Thyroid gland (tissue), 4 donors: ENCODE results near the gene NANOS3. TPM values are rescaled to one million over a fixed set of nuclear protein-coding genes. Genes with fewer than 3 reads are reported as not detected.
"Not testable (repeated sequence)": the region's sequence is repeated elsewhere in the genome, so short reads cannot be mapped to it uniquely, and the experiment has no call there.

ENCODE experiments used
- DNase-seq, 2 donors: peaks; one replicate each; pipeline ENCODE4 v3.0.0-alpha.2; 2019
- H3K27ac ChIP-seq, 3 donors: fragments of 200-600 bp; sonication (generic); 1 replicate in 2 of 3; 2 replicates in 1 of 3; pipeline ENCODE4 v1.5.1; 2016 to 2019; ENCODE audit warnings: mild to moderate bottlenecking in 1 of 3, moderate library complexity in 1 of 3
- H3K27me3 ChIP-seq: fragments of 200-600 bp; sonication (generic); one replicate; pipeline ENCODE4 v1.5.1; 2019
- H3K36me3 ChIP-seq, 2 donors: fragments of 200-600 bp; sonication (generic); one replicate each; pipeline ENCODE4 v1.5.1; 2016 to 2019
- H3K4me1 ChIP-seq, 2 donors: fragments of 200-600 bp; sonication (generic); one replicate each; pipeline ENCODE4 v1.5.1; 2017 to 2019
- H3K4me3 ChIP-seq, 3 donors: fragments of 200-600 bp; sonication (generic); replicated peaks in 1 of 3; 1 replicate in 2 of 3; 2 replicates in 1 of 3; pipeline ENCODE4 v1.5.1; 2016; ENCODE audit warnings: mild to moderate bottlenecking in 1 of 3
- H3K9me3 ChIP-seq: fragments of 200-600 bp; sonication (generic); one replicate; pipeline ENCODE4 v1.5.1; 2017
- POLR2A ChIP-seq, 2 donors: fragments of 450-650 bp; IDR thresholded peaks; one replicate each; pipeline ENCODE4 v1.6.1; 2017; ENCODE audit warnings: antibody characterized with exemption in 2 of 2, mild to moderate bottlenecking in 2 of 2, moderate library complexity in 1 of 2
- whole genome bisulfite sequencing, 2 donors: methylation state at CpG; one replicate each; pipeline ENCODE4 v1.1.5; 2017; 5-methylcytosine and 5-hydroxymethylcytosine counted together
- intact Hi-C: fragments of 100-400 bp; cut with DNase I; formaldehyde crosslinking; loops from one replicate; pipeline ENCODE4 v1.15.1; 2023
- total RNA-seq, 4 donors: library from RNA; depleted of rRNA; stranded (reverse); fragments of >200 nt; gene quantifications; one replicate each; pipeline ENCODE4 v1.2.3, GENCODE V29; 2016
- TF ChIP-seq, protein P1 (sequence below), 6 experiments: fragments of 200-600 bp in 3 of 6; fragments of 450-650 bp in 3 of 6; sonication (generic) in 3 of 6; IDR thresholded peaks; one replicate each; pipeline ENCODE4 v1.5.1; 2016 to 2019; ENCODE audit warnings: antibody characterized with exemption in 6 of 6, mild to moderate bottlenecking in 2 of 6, inconsistent platforms in 1 of 6, moderate library complexity in 1 of 6

The NANOS3 gene
- total RNA-seq, 4 donors from 2014 or later: not detected

DNA sequence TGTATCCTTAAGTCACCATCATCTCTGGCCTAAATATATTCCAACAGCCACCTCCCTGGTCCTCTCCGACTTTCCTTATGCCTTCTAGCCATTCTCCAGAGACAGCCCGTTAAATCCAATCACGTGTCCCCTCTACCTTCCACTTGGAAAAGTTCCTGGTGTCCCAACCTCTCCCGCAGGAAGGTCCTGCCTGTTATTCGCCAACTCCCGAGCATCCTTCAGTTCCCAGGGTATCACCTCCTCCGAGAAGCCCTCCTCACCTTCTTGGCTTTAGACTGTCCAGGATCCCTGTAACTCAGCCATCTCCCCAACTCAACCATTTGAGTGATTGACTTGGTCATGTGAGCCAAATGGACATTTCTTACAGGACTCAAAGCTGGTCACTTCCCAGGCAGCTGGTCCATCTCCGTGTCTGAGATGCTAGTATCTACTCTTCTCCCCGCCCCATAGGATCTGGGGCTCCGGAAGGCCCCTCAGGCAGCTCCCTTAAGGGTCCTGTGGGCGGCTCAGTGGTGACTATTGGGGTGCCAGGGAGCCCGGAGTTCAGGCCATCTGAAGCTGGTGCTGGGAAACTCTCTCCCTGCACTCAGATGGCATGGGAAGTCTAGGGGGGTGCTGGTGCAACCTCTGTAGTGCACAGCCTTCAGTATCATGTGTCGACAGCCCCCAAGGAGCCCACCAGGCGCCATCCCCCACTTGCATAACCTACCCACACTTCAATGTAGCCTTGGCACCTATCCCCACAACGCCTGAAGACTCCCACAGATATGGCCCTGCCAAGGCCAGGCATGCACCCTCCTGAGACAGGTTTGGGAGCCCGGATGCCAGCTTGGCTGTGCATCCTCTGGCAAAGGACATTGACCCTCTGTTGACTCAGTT is 27.9 kb upstream of the NANOS3 start:
- no peak for DNase-seq
- peaks cover 32 to 53% of the 10 kb centered on the region in 2 donors for H3K4me1 ChIP-seq
- H3K4me3 ChIP-seq: no peak overlapping the region
- no peaks in the 10 kb centered on the region for H3K9me3 ChIP-seq
- TF ChIP-seq POLR2A (IDR thresholded peaks at IDR 0.05): no peak
- TF ChIP-seq, protein P1, sequence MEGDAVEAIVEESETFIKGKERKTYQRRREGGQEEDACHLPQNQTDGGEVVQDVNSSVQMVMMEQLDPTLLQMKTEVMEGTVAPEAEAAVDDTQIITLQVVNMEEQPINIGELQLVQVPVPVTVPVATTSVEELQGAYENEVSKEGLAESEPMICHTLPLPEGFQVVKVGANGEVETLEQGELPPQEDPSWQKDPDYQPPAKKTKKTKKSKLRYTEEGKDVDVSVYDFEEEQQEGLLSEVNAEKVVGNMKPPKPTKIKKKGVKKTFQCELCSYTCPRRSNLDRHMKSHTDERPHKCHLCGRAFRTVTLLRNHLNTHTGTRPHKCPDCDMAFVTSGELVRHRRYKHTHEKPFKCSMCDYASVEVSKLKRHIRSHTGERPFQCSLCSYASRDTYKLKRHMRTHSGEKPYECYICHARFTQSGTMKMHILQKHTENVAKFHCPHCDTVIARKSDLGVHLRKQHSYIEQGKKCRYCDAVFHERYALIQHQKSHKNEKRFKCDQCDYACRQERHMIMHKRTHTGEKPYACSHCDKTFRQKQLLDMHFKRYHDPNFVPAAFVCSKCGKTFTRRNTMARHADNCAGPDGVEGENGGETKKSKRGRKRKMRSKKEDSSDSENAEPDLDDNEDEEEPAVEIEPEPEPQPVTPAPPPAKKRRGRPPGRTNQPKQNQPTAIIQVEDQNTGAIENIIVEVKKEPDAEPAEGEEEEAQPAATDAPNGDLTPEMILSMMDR (IDR thresholded peaks at IDR 0.05): no peak
- no peaks in the 10 kb centered on the region for H3K36me3 ChIP-seq
- 66 to 71% methylated on average over 9 to 13 of the region's 16 CpGs for WGBS, 2 donors
- H3K27me3 ChIP-seq: no peaks in the 10 kb centered on the region
- intact Hi-C loops: no loop called here
- H3K27ac ChIP-seq: peak overlapping the region; percentile 100

DNA sequence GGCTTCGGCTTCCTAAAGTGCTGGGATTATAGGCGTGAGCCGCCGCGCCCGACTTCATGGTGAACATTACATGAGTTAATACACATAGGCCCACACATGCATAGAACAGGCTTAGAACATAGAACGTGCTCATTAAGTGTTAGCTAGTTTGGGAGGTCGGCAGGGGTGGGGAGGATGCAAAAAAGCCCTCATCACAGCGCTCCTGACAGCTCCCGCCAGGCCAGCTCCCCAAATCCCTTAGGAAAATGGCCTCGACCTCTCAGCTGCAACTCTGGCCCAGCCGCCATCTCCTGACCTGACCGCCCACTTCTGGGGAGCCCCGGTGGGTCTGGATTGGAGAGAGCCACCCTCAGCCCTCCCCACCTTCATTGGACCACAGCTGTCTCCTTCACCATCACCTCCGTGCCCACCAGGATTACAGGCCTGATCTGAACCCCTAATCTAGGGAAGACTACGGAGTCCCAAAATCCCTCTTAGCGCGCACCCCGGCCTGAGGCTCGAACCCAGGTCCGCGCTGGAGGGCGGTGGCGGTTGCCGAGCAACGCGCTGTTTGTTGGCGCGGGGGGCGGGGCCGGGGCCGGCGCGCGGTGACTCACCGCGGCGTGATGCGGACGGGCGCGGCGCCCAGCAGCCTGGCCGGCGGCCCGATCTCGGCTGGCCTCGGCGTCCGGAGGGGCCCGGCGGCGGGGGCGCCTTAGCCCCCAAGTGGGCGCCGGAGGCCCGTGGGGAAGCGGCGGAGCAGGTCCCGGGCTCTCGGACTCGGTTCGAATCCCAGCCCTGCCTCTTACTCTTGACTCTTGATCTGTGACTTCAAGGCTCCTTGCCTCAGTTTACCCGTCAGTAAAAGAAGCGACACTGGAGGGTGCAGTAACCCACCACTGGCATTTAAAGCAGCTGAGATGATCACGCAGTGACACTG is 26.7 kb upstream of the NANOS3 start:
- H3K27ac ChIP-seq: peak overlapping the region; percentile 90 to 100 (median 100)
- no peaks in the 10 kb centered on the region for H3K27me3 ChIP-seq
- 62 to 80% methylated on average over 7 to 15 of the region's 66 CpGs for WGBS, 2 donors
- H3K36me3 ChIP-seq: no peaks in the 10 kb centered on the region
- intact Hi-C loops: no loop called here
- H3K4me3 ChIP-seq: peak overlapping the region in 1 of 3 donors; percentile 17
- peak; percentile 80 to 83 for DNase-seq
- TF ChIP-seq, protein P1 (IDR thresholded peaks at IDR 0.05): no peak
- peak in 1 of 2 donors; percentile 15 for TF ChIP-seq POLR2A (IDR thresholded peaks at IDR 0.05)
- peaks cover 32 to 52% of the 10 kb centered on the region in 2 donors for H3K4me1 ChIP-seq
- H3K9me3 ChIP-seq: no peaks in the 10 kb centered on the region

DNA sequence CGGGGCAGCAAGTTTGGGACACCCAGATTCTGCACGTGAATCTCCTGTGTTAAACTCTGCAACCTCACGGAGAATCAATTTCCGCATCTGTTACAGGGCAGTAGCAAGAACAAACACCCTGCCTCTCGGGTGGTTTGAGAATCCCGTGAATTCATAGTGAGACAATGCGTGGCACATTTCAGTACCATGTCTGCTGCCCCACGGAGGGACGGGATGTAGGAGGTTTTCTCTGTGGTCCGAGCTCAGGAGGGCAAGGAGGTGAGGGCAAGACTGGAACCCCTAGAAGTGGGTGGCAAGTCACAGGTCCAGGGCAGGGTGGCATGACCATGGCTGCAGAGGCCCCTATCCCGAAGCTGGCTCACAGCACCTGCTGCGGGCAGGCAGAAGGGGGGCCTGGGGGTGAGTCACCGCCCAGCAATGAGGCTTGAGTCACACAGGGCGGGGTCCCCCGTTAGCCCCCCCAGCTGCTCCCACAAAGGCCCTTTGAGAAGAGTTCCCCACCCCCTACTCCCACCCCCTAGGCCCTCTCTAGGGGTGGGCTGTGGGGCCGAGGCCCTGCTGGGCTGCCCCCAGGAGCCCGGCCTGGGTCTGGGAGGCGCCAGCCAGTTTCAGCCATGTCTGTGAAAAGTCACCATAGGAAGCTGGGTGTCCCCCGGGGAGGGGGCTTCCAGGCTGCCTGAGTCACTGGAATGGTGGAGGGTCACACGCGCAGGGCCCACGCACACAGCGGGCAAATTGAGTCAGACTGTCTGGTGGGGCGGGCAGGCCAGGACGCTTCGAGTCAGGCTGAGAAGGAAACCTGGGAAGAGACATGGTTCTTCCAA is 25.8 kb upstream of the NANOS3 start:
- intact Hi-C loops: no loop called here

DNA sequence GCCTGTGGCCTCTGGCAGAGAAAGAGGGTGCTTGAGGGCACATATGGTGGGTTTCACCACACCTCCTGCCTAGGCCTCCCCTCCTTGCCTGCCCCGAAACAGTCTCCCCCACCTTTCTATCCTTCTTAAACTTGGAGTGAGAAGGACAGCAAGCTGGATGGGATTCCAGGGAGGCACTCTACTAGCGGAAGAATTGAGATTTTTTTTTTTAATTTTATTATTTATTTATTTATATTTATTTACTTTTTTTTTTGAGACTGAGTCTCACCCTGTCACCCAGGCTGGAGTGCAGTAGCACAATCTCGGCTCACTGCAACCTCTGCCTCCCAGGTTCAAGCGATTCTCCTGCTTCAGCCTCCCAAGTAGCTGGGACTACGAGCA is 25.2 kb upstream of the NANOS3 start:
- H3K4me3 ChIP-seq, H3K27me3 ChIP-seq, intact Hi-C loops, H3K36me3 ChIP-seq, DNase-seq, H3K9me3 ChIP-seq: not testable (repeated sequence)
- Histone ChIP-seq H3K4me1 (peaks cover 23 to 42% of the 10 kb centered on the region in 2 donors), H3K27ac (peak overlapping the region; percentile 90 to 100 (median 100))
- 81 to 93% methylated on average over 5 of the region's 5 CpGs for WGBS, 2 donors

More for the DNA sequence above, 25.8 kb upstream of the NANOS3 start:
- DNase-seq: peak; percentile 76 to 77
- Histone ChIP-seq H3K4me3 (peak overlapping the region in 1 of 3 donors; percentile 17), H3K4me1 (peaks cover 30 to 48% of the 10 kb centered on the region in 2 donors), H3K9me3 (no peaks in the 10 kb centered on the region), H3K27me3 (no peaks in the 10 kb centered on the region), H3K36me3 (no peaks in the 10 kb centered on the region), H3K27ac (peak overlapping the region; percentile 90 to 100 (median 100))
- WGBS, 2 donors: 42 to 66% methylated on average over 15 to 20 of the region's 26 CpGs
- TF ChIP-seq, protein P1 (IDR thresholded peaks at IDR 0.05): no peak
- TF ChIP-seq POLR2A (IDR thresholded peaks at IDR 0.05): no peak

DNA sequence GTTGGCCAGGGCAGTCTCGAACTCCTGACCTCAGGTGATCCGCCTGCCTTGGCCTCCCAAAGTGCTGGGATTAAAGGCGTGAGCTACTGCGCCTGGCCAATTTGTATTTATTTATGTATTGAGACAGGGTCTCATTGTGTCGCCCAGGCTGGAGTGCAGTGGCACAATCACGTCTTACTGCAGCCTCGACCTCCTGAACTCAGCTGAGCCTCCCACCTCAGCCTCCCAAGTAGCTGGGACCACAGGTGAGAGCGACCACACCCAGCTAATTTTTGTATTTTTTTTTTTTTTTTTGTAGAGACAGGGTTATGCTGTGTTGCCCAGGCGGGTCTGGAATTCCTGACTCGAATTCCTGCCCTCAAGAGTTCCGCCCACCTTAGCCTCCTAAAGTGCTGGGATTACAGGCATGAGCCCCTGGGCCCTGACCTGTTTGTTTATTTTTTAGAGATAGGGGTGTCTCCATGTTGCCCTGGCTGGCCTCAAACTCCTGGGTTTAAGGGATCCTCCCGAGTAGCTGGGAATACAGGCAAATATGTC is 24.7 kb upstream of the NANOS3 start:
- DNase-seq, H3K27me3 ChIP-seq, H3K4me3 ChIP-seq, intact Hi-C loops, H3K9me3 ChIP-seq, H3K36me3 ChIP-seq: not testable (repeated sequence)
- Histone ChIP-seq H3K27ac (peak overlapping the region in 2 of 3 donors; percentile 100), H3K4me1 (peaks cover 19 to 37% of the 10 kb centered on the region in 2 donors)
- WGBS, 2 donors: 92 to 93% methylated on average over 12 of the region's 12 CpGs
